ENCODE results near the gene LCOR. TPM values are rescaled to one million over a fixed set of nuclear protein-coding genes. Genes with fewer than 3 reads are reported as not detected.

Gene LCOR
- total RNA-seq, 1 donor from 2014 or later: 31.3 TPM

GRCh38 chr10:97015240-97015639, 183.1 kb downstream of the LCOR start:
- no peaks in the 10 kb centered on the region for H3K36me3 ChIP-seq (ENCODE audit: control insufficient read depth in 3 of 3, insufficient read depth in 3 of 3, low read length in 3 of 3)
- H3K4me1 ChIP-seq (ENCODE audit: control insufficient read depth in 3 of 3, insufficient read depth in 3 of 3, low read length in 3 of 3): peaks cover 15 to 34% (median 24%) of the 10 kb centered on the region in 3 donors
- peak overlapping the region in 2 of 3 donors; percentile 33 to 39 for H3K9ac ChIP-seq (ENCODE audit: low read depth in 1 of 3, low read length in 3 of 3)
- peak overlapping the region; percentile 65 for H3K27ac ChIP-seq (ENCODE audit: low read depth, low read length)
- no peaks in the 10 kb centered on the region for H3K9me3 ChIP-seq (ENCODE audit: control insufficient read depth in 3 of 3, low read length in 3 of 3)
- no peaks in the 10 kb centered on the region for H3K27me3 ChIP-seq (ENCODE audit: control insufficient read depth in 3 of 3, insufficient read depth in 3 of 3, low read length in 3 of 3)
- H3K4me3 ChIP-seq (ENCODE audit: low read length in 3 of 3): no peak overlapping the region

DNA sequence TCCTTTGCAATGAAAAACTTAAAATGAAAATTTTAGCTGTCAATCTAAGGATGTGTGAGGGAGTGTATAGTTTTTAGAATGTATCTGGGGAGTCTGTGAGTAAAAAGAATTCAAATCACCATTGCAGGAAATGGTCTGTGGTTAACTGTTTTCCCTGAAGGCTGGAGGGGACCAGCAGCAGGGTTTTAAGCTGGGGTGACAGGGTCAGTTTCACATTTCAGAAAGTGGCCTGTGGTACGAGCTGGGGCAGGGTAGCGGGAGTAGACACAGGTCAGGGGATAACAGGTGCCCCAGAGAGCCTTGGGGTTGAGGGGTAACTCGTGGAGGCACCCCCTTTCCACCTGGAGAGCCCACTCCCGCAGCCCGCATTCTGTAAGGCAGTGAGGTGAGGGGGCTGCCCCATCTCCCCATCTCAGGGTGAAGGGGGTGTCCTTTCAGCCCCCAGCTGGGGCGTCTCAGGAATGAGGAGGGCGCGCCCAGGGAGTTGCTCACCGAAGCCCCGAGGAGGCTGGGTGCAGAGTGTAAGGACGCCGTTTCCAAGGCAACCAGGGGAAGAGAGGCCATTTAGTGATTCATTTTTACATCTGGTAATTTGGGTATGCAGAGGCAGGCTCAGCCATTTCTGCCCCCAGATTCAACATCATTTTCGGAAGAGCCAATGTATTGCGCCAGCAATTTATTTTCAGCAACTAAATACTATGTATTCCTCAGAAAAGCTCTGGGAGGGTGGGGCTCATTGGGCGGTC, 184.8 kb downstream of the LCOR start:
- Histone ChIP-seq H3K27me3 (ENCODE audit: control insufficient read depth in 3 of 3, insufficient read depth in 3 of 3, low read length in 3 of 3) (no peaks in the 10 kb centered on the region), H3K4me1 (ENCODE audit: control insufficient read depth in 3 of 3, insufficient read depth in 3 of 3, low read length in 3 of 3) (peaks cover 27 to 50% (median 40%) of the 10 kb centered on the region in 3 donors), H3K36me3 (ENCODE audit: control insufficient read depth in 3 of 3, insufficient read depth in 3 of 3, low read length in 3 of 3) (no peaks in the 10 kb centered on the region), H3K4me3 (ENCODE audit: low read length in 3 of 3) (no peak overlapping the region), H3K9me3 (ENCODE audit: control insufficient read depth in 3 of 3, low read length in 3 of 3) (no peaks in the 10 kb centered on the region), H3K27ac (ENCODE audit: low read depth, low read length) (no peak overlapping the region), H3K9ac (ENCODE audit: low read depth in 1 of 3, low read length in 3 of 3) (no peak overlapping the region)

DNA sequence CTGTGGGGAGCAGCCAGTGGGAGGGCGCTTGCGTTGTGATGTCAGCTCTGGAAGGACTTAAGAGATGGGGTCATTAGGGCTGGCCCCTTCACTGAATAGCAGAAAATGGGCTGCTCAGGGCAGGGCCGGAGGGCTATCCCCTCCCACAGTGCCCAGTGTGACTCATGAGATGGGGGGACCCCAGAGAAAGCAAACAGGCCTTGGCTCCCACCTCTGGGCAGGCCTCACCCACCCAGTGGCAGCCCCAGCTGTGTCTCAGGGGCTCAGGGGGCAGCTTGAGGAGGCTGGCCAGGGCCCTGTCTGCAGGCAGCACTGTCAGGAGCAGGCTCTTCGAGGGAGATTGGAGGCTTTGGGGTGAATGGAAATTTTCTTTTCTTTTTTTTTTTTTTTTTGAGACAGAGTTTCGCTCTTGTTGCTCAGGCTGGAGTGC, 185.4 kb downstream of the LCOR start:
- no peaks in the 10 kb centered on the region for H3K36me3 ChIP-seq (ENCODE audit: control insufficient read depth in 3 of 3, insufficient read depth in 3 of 3, low read length in 3 of 3)

GRCh38 chr10:97018251-97019212, 186.4 kb downstream of the LCOR start:
- no peaks in the 10 kb centered on the region for H3K27me3 ChIP-seq (ENCODE audit: control insufficient read depth in 3 of 3, insufficient read depth in 3 of 3, low read length in 3 of 3)
- peak overlapping the region; percentile 97 for H3K27ac ChIP-seq (ENCODE audit: low read depth, low read length)
- H3K9ac ChIP-seq (ENCODE audit: low read depth in 1 of 3, low read length in 3 of 3): peak overlapping the region in 1 of 3 donors; percentile 86
- H3K9me3 ChIP-seq (ENCODE audit: control insufficient read depth in 3 of 3, low read length in 3 of 3): no peaks in the 10 kb centered on the region
- peaks cover 28 to 61% (median 46%) of the 10 kb centered on the region in 3 donors for H3K4me1 ChIP-seq (ENCODE audit: control insufficient read depth in 3 of 3, insufficient read depth in 3 of 3, low read length in 3 of 3)
- H3K36me3 ChIP-seq (ENCODE audit: control insufficient read depth in 3 of 3, insufficient read depth in 3 of 3, low read length in 3 of 3): no peaks in the 10 kb centered on the region
- no peak overlapping the region for H3K4me3 ChIP-seq (ENCODE audit: low read length in 3 of 3)

More for the DNA sequence above, 185.4 kb downstream of the LCOR start:
- H3K27me3 ChIP-seq (ENCODE audit: control insufficient read depth in 3 of 3, insufficient read depth in 3 of 3, low read length in 3 of 3): no peaks in the 10 kb centered on the region
- no peak overlapping the region for H3K27ac ChIP-seq (ENCODE audit: low read depth, low read length)
- H3K9me3 ChIP-seq (ENCODE audit: control insufficient read depth in 3 of 3, low read length in 3 of 3): no peaks in the 10 kb centered on the region
- peaks cover 27 to 56% (median 43%) of the 10 kb centered on the region in 3 donors for H3K4me1 ChIP-seq (ENCODE audit: control insufficient read depth in 3 of 3, insufficient read depth in 3 of 3, low read length in 3 of 3)
- H3K9ac ChIP-seq (ENCODE audit: low read depth in 1 of 3, low read length in 3 of 3): no peak overlapping the region
- no peak overlapping the region for H3K4me3 ChIP-seq (ENCODE audit: low read length in 3 of 3)

- H3K27me3 ChIP-seq (ENCODE audit: control insufficient read depth in 3 of 3, insufficient read depth in 3 of 3, low read length in 3 of 3): no peaks in the 10 kb centered on the region
- H3K9ac ChIP-seq (ENCODE audit: low read depth in 1 of 3, low read length in 3 of 3): peak overlapping the region in 2 of 3 donors; percentile 82 to 86
- H3K27ac ChIP-seq (ENCODE audit: low read depth, low read length): peak overlapping the region; percentile 97
- H3K4me3 ChIP-seq (ENCODE audit: low read length in 3 of 3): no peak overlapping the region
- H3K36me3 ChIP-seq (ENCODE audit: control insufficient read depth in 3 of 3, insufficient read depth in 3 of 3, low read length in 3 of 3): no peaks in the 10 kb centered on the region
- H3K4me1 ChIP-seq (ENCODE audit: control insufficient read depth in 3 of 3, insufficient read depth in 3 of 3, low read length in 3 of 3): peaks cover 32 to 61% (median 54%) of the 10 kb centered on the region in 3 donors
- no peaks in the 10 kb centered on the region for H3K9me3 ChIP-seq (ENCODE audit: control insufficient read depth in 3 of 3, low read length in 3 of 3)
Observed at GRCh38 chr10:97019213-97019844, 187.2 kb downstream of the LCOR start.

GRCh38 chr10:97020452-97021400, 188.6 kb downstream of the LCOR start:
- Histone ChIP-seq H3K27ac (ENCODE audit: low read depth, low read length) (peak overlapping the region; percentile 97), H3K9me3 (ENCODE audit: control insufficient read depth in 3 of 3, low read length in 3 of 3) (no peaks in the 10 kb centered on the region), H3K9ac (ENCODE audit: low read depth in 1 of 3, low read length in 3 of 3) (peak overlapping the region; percentile 76 to 86 (median 82)), H3K4me1 (ENCODE audit: control insufficient read depth in 3 of 3, insufficient read depth in 3 of 3, low read length in 3 of 3) (peaks cover 36 to 66% (median 55%) of the 10 kb centered on the region in 3 donors), H3K4me3 (ENCODE audit: low read length in 3 of 3) (peak overlapping the region; percentile 31 to 65 (median 59)), H3K27me3 (ENCODE audit: control insufficient read depth in 3 of 3, insufficient read depth in 3 of 3, low read length in 3 of 3) (no peaks in the 10 kb centered on the region), H3K36me3 (ENCODE audit: control insufficient read depth in 3 of 3, insufficient read depth in 3 of 3, low read length in 3 of 3) (no peaks in the 10 kb centered on the region)

- no peaks in the 10 kb centered on the region for H3K27me3 ChIP-seq (ENCODE audit: control insufficient read depth in 3 of 3, insufficient read depth in 3 of 3, low read length in 3 of 3)
- H3K4me3 ChIP-seq (ENCODE audit: low read length in 3 of 3): no peak overlapping the region
- H3K4me1 ChIP-seq (ENCODE audit: control insufficient read depth in 3 of 3, insufficient read depth in 3 of 3, low read length in 3 of 3): peaks cover 36 to 69% (median 55%) of the 10 kb centered on the region in 3 donors
- H3K9me3 ChIP-seq (ENCODE audit: control insufficient read depth in 3 of 3, low read length in 3 of 3): no peaks in the 10 kb centered on the region
- H3K27ac ChIP-seq (ENCODE audit: low read depth, low read length): peak overlapping the region; percentile 97
- H3K9ac ChIP-seq (ENCODE audit: low read depth in 1 of 3, low read length in 3 of 3): no peak overlapping the region
- no peaks in the 10 kb centered on the region for H3K36me3 ChIP-seq (ENCODE audit: control insufficient read depth in 3 of 3, insufficient read depth in 3 of 3, low read length in 3 of 3)
Observed at GRCh38 chr10:97022616-97023015, 190.5 kb downstream of the LCOR start.

DNA sequence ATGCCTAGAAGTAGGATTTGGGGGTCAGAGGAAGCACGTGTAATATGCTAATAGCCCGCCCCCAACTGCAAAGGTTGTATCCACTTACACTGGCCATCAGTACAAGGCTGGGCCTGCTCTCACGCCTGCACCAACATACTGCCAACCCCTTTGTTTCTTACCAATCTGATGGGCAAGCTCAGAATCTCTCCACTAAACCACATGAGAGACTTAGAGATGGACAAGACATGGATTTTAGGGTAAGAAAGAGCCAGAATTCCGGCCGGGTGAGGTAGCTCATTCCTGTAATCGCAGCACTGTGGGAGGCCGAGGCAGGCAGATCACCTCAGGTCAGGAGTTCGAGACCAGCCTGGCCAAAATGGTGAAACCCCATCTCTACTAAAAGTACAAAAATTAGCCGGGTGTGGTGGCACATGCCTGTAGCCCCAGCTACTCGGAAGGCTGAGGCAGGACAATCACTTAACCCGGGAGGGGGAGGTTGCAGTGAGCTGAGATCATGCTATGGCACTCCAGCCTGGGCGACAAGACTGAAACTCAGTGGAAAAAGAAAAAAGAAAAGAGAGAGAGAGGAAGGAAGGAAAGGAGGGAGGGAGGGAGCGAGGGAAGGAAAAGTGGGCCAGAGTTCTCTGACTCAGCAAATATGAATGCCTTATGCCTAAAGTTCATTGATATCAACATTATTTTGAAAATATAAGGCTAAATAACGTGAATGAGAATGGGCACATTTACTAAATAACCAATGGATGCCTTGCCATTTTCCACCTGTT, 191.5 kb downstream of the LCOR start:
- Histone ChIP-seq H3K4me1 (ENCODE audit: control insufficient read depth in 3 of 3, insufficient read depth in 3 of 3, low read length in 3 of 3) (peaks cover 36 to 67% (median 55%) of the 10 kb centered on the region in 3 donors), H3K36me3 (ENCODE audit: control insufficient read depth in 3 of 3, insufficient read depth in 3 of 3, low read length in 3 of 3) (no peaks in the 10 kb centered on the region), H3K27ac (ENCODE audit: low read depth, low read length) (peak overlapping the region; percentile 97), H3K4me3 (ENCODE audit: low read length in 3 of 3) (no peak overlapping the region), H3K9ac (ENCODE audit: low read depth in 1 of 3, low read length in 3 of 3) (peak overlapping the region in 2 of 3 donors; percentile 15 to 65), H3K9me3 (ENCODE audit: control insufficient read depth in 3 of 3, low read length in 3 of 3) (no peaks in the 10 kb centered on the region), H3K27me3 (ENCODE audit: control insufficient read depth in 3 of 3, insufficient read depth in 3 of 3, low read length in 3 of 3) (no peaks in the 10 kb centered on the region)

Measured in skeletal muscle tissue (tissue), 4 donors.